EH (cell line): ENCODE results near the gene PRKAG2.

Source experiments
- DNase-seq: peaks from one replicate; pipeline ENCODE4 v3.0.0-alpha.2; 2015; ENCODE audit warnings: low read depth

The PRKAG2 gene

GRCh38 chr7:151817981-151818673 lies 58.8 kb downstream of the PRKAG2 start:
- DNase-seq = no peak

- DNase-seq = no peak
These were observed 59.6 kb downstream of the PRKAG2 start for GRCh38 chr7:151817315-151817690.

GRCh38 chr7:151816562-151817314 lies 60.2 kb downstream of the PRKAG2 start:
- DNase-seq = no peak

- no peak for DNase-seq
These were observed 61.5 kb downstream of the PRKAG2 start for GRCh38 chr7:151815419-151815818.

GRCh38 chr7:151814400-151815009 lies 62.4 kb downstream of the PRKAG2 start:
- DNase-seq = no peak

- no peak for DNase-seq
These were observed 62.9 kb downstream of the PRKAG2 start for GRCh38 chr7:151813997-151814396.

GRCh38 chr7:151813445-151813844 lies 63.5 kb downstream of the PRKAG2 start:
- no peak for DNase-seq

GRCh38 chr7:151812967-151813366 lies 63.9 kb downstream of the PRKAG2 start:
- no peak for DNase-seq

- no peak for DNase-seq
These were observed 66.3 kb downstream of the PRKAG2 start for GRCh38 chr7:151810441-151811232.

GRCh38 chr7:151809864-151810170 lies 67.1 kb downstream of the PRKAG2 start:
- no peak for DNase-seq

GRCh38 chr7:151809146-151809863 lies 67.6 kb downstream of the PRKAG2 start:
- no peak for DNase-seq

GRCh38 chr7:151808400-151809145 lies 68.3 kb downstream of the PRKAG2 start:
- peak; percentile 25 for DNase-seq

- no peak for DNase-seq
These were observed 69.1 kb downstream of the PRKAG2 start for GRCh38 chr7:151807846-151808245.

- DNase-seq = no peak
These were observed 69.8 kb downstream of the PRKAG2 start for GRCh38 chr7:151806952-151807775.

- no peak for DNase-seq
These were observed 70.7 kb downstream of the PRKAG2 start for GRCh38 chr7:151806204-151806603.

GRCh38 chr7:151805191-151805590 lies 71.7 kb downstream of the PRKAG2 start:
- no peak for DNase-seq

- DNase-seq = no peak
These were observed 72.2 kb downstream of the PRKAG2 start for GRCh38 chr7:151804756-151805155.

- no peak for DNase-seq
These were observed 73.1 kb downstream of the PRKAG2 start for GRCh38 chr7:151803841-151804240.

GRCh38 chr7:151802469-151802846 lies 74.5 kb downstream of the PRKAG2 start:
- no peak for DNase-seq

GRCh38 chr7:151801782-151802468 lies 75.0 kb downstream of the PRKAG2 start:
- no peak for DNase-seq
